Kidney epithelial cell (primary cell): ENCODE data around the gene LMX1B. TPM values are rescaled to one million over a fixed set of nuclear protein-coding genes. Genes with fewer than 3 reads are reported as not detected.

Experiments
- DNase-seq: peaks from one replicate; pipeline ENCODE4 v3.0.0-alpha.2; 2010; ENCODE audit warnings: low read depth
- H3K27me3 ChIP-seq: 2 replicates; pipeline ENCODE4 v1.6.0; 2011; ENCODE audit warnings: low read length; ENCODE audit not compliant: control insufficient read depth, insufficient read depth
- H3K36me3 ChIP-seq: 2 replicates; pipeline ENCODE4 v1.5.1; 2011; ENCODE audit warnings: low read length; ENCODE audit not compliant: control insufficient read depth, insufficient read depth
- H3K4me3 ChIP-seq: 2 replicates; pipeline ENCODE4 v1.5.1; 2011; ENCODE audit warnings: low read depth, mild to moderate bottlenecking, control low read depth, low read length
- total RNA-seq: library from RNA; depleted of rRNA; stranded (reverse); fragments of >200 nt; gene quantifications from 2 replicates; pipeline ENCODE4 v1.2.3, GENCODE V29; 2015
- TF ChIP-seq, protein P1 (sequence below): IDR thresholded peaks from 2 replicates; pipeline ENCODE4 v1.5.1; 2011; ENCODE audit warnings: mild to moderate bottlenecking, moderate library complexity, low read length, control low read depth, inconsistent platforms; ENCODE audit not compliant: insufficient read depth, poor library complexity, severe bottlenecking

LMX1B gene
- total RNA-seq, 1 donor from 2014 or later: 2.6 TPM

DNA sequence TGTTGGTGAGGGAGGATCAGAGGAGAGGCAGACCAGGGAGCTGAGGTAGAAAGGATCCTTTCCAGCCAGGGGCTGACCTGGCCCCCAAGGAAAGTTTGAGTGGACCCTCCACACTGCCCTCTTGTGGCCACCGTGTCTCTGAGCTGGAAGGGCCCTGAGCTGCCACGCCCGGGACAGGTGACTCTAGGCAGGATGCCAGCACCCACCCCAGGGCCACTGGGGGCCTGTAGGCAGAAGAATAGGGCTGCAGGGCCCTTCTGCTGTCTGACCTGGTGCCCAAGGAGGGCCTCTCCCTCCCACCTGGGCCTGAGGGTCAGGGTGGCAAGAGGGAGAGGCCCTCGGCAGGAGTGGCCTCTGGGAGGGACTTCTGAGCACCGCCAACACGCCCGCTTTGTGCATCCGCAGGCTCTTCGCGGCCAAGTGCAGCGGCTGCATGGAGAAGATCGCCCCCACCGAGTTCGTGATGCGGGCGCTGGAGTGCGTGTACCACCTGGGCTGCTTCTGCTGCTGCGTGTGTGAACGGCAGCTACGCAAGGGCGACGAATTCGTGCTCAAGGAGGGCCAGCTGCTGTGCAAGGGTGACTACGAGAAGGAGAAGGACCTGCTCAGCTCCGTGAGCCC is 76.8 kb downstream of the LMX1B start:
- no peak for DNase-seq
- Histone ChIP-seq H3K4me3 (no peak overlapping the region), H3K36me3 (no peaks in the 10 kb centered on the region), H3K27me3 (peaks cover 55% of the 10 kb centered on the region)
- TF ChIP-seq, protein P1, sequence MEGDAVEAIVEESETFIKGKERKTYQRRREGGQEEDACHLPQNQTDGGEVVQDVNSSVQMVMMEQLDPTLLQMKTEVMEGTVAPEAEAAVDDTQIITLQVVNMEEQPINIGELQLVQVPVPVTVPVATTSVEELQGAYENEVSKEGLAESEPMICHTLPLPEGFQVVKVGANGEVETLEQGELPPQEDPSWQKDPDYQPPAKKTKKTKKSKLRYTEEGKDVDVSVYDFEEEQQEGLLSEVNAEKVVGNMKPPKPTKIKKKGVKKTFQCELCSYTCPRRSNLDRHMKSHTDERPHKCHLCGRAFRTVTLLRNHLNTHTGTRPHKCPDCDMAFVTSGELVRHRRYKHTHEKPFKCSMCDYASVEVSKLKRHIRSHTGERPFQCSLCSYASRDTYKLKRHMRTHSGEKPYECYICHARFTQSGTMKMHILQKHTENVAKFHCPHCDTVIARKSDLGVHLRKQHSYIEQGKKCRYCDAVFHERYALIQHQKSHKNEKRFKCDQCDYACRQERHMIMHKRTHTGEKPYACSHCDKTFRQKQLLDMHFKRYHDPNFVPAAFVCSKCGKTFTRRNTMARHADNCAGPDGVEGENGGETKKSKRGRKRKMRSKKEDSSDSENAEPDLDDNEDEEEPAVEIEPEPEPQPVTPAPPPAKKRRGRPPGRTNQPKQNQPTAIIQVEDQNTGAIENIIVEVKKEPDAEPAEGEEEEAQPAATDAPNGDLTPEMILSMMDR: peak; percentile 79

DNA sequence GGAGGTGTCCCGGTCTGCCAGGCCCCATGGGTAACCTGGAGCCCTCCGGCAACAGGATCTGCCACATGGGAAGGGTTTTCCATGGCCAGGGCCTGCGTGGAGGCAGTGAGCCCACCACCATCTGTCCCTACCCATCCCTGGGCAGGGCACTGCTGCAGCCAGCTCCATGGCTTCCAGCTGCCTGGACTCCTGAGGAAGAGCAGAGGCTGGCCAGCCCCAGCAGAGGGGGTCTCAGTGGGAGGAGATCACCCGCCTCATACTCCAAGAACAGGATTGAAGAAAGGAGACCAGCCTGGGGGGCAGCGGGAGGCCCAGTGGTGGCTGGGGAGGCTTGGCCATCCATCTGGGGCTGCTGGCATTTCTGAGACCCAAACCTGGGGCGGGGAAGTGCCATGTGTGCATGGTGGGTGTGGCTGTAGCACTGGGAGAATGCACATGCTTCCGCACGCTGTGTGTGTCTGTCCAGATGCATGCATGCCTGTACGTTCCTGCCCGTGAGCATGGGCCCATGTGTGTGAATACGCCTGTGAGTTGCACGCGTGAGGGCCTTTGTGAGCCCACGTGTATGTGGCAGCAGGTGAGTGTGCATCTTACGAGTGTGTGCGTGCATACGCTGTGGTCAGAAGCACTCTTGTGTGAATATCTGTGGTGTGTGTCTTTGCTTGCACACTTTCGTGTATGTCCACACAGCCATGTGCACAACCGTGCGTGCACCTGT is 78.5 kb downstream of the LMX1B start:
- Histone ChIP-seq H3K27me3 (peaks cover 55% of the 10 kb centered on the region), H3K4me3 (no peak overlapping the region), H3K36me3 (no peaks in the 10 kb centered on the region)
- no peak for DNase-seq
- TF ChIP-seq, protein P1: no peak

DNA sequence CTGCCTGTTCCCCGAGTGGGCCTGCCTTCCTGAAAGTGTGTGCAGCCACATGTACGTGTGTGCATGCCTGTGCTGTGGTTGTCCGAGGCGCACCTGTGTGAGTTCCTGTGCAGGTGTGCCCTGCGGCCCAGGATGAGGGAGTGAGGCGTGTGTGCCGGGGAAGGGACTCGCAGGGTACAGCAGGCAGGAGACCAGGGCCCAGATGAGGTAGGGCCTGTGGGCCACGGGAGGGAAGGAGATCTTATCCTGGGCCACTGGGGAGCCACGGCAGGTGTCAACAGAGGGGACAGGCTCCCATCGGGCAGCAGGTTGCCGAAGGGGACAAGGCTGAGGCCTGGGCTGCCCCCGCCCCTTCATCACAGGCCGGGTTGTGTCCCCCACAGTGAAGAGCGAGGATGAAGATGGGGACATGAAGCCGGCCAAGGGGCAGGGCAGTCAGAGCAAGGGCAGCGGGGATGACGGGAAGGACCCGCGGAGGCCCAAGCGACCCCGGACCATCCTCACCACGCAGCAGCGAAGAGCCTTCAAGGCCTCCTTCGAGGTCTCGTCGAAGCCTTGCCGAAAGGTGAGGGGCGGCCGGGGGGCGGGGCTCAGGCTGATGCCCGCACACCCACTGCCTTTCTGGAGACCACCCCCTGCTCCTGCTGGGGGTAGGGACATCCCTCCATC is 79.2 kb downstream of the LMX1B start:
- no peak for DNase-seq

DNA sequence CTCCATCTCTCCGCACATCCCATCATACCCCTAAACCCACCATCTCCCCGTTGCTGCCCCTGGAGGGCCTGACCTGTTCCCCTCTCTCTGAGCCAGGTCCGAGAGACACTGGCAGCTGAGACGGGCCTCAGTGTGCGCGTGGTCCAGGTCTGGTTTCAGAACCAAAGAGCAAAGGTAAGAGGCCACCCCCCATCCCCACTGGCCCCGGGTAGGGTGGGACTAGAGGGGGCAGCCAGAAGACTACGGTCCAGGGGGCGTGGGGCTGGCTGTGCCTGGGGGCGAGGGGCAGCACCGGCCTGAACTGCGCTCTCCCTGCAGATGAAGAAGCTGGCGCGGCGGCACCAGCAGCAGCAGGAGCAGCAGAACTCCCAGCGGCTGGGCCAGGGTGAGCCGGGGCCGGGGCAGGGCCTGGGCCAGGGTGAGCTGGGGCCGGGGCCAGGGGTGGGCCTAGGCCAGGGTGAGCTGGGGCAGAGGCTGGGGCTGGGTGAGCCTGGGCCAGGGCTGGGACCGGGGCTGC is 79.8 kb downstream of the LMX1B start:
- TF ChIP-seq, protein P1: no peak

More for the DNA sequence above, 79.2 kb downstream of the LMX1B start:
- Histone ChIP-seq H3K27me3 (peaks cover 54% of the 10 kb centered on the region), H3K4me3 (no peak overlapping the region), H3K36me3 (no peaks in the 10 kb centered on the region)
- TF ChIP-seq, protein P1: no peak

DNA sequence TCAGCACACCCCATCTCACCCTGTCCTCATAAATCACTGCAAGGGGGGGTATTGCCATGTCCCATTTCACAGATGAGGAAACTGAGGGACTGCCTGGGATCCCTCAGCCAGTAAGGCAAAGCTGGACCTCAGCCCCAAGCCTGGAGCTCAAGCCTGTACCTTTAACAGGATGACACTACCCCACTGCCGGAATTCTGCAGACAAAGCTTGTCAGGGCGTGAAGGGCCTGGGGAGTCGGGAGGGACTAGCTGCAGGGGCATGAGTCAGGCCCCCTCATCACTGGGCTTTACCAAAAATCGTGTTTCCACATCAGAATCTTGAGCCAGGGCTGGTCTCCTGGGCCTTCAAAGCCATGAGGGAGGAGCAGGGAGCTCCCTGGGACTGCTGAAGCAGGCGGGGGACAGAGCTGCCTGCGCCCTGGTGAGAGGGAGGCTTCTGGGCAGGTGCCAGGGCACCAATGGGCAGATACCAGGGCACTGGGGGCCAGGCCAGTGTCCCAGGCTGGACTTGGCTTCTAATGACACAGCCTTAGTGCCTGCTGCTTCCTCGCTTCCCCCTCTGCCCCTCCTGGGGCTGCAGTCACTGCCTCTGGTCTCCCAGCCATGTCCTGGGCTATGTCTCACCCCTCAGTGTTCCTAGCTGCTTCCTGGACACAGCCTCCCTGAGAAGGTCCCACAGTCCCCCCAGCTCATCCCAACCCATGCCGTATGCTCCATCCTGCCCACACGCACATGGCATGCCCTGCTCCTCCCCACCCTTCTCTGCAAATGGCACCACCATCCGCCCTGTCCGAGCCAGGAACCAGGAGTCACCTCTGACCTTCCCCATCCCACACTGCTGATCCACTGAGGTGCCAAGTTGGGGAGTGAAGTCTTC is 80.7 kb downstream of the LMX1B start:
- TF ChIP-seq, protein P1: no peak
- Histone ChIP-seq H3K4me3 (no peak overlapping the region), H3K36me3 (no peaks in the 10 kb centered on the region), H3K27me3 (peaks cover 50% of the 10 kb centered on the region)
- no peak for DNase-seq

More for the DNA sequence above, 79.8 kb downstream of the LMX1B start:
- Histone ChIP-seq H3K36me3 (no peaks in the 10 kb centered on the region), H3K4me3 (no peak overlapping the region), H3K27me3 (peaks cover 52% of the 10 kb centered on the region)
- DNase-seq: no peak
